Right forelimb (tissue), 1 donor: ENCODE measurements around the gene PLCXD3.
"Not testable (repeated sequence)": the region's sequence is repeated elsewhere in the genome, so short reads cannot be mapped to it uniquely, and the experiment has no call there.

Experiments
- DNase-seq: peaks from one replicate; pipeline ENCODE4 v3.0.0-alpha.2; 2018

PLCXD3 gene

GRCh38 chr5:41338136-41338675, 172.2 kb downstream of the PLCXD3 start:
- DNase-seq, result no peak

GRCh38 chr5:41337724-41338123, 172.7 kb downstream of the PLCXD3 start:
- no peak for DNase-seq

- no peak for DNase-seq
Measured at GRCh38 chr5:41337216-41337615, 173.2 kb downstream of the PLCXD3 start.

GRCh38 chr5:41336471-41336870, 173.9 kb downstream of the PLCXD3 start:
- no peak for DNase-seq

- DNase-seq, result no peak
Measured at GRCh38 chr5:41335596-41336181, 174.7 kb downstream of the PLCXD3 start.

- no peak for DNase-seq
Measured at GRCh38 chr5:41334758-41335157, 175.6 kb downstream of the PLCXD3 start.

GRCh38 chr5:41334221-41334620, 176.2 kb downstream of the PLCXD3 start:
- no peak for DNase-seq

- DNase-seq, result no peak
Measured at GRCh38 chr5:41325074-41325473, 185.3 kb downstream of the PLCXD3 start.

GRCh38 chr5:41322826-41323225, 187.6 kb downstream of the PLCXD3 start:
- DNase-seq, result not testable (repeated sequence)

GRCh38 chr5:41312478-41313060, 197.8 kb downstream of the PLCXD3 start:
- no peak for DNase-seq

- no peak for DNase-seq
Measured at GRCh38 chr5:41312066-41312465, 198.3 kb downstream of the PLCXD3 start.

GRCh38 chr5:41309275-41309674, 201.1 kb downstream of the PLCXD3 start:
- no peak for DNase-seq

- no peak for DNase-seq
Measured at GRCh38 chr5:41306005-41306404, 204.4 kb downstream of the PLCXD3 start.

GRCh38 chr5:41305056-41305455, 205.3 kb downstream of the PLCXD3 start:
- DNase-seq, result no peak

- DNase-seq, result no peak
Measured at GRCh38 chr5:41296066-41296465, 214.3 kb downstream of the PLCXD3 start.

- DNase-seq, result no peak
Measured at GRCh38 chr5:41291323-41291722, 219.1 kb downstream of the PLCXD3 start.

GRCh38 chr5:41290810-41291209, 219.6 kb downstream of the PLCXD3 start:
- DNase-seq, result no peak

GRCh38 chr5:41289970-41290464, 220.4 kb downstream of the PLCXD3 start:
- no peak for DNase-seq

GRCh38 chr5:41286696-41287095, 223.7 kb downstream of the PLCXD3 start:
- no peak for DNase-seq

GRCh38 chr5:41286165-41286564, 224.2 kb downstream of the PLCXD3 start:
- no peak for DNase-seq

GRCh38 chr5:41284938-41285337, 225.5 kb downstream of the PLCXD3 start:
- no peak for DNase-seq

- no peak for DNase-seq
Measured at GRCh38 chr5:41281215-41281810, 229.1 kb downstream of the PLCXD3 start.

- no peak for DNase-seq
Measured at GRCh38 chr5:41279040-41279439, 231.4 kb downstream of the PLCXD3 start.
